H7 (cell line): ENCODE data around the gene EVA1C. TPM values are rescaled to one million over a fixed set of nuclear protein-coding genes. Genes with fewer than 3 reads are reported as not detected.

Source experiments
- total RNA-seq: library from RNA; depleted of rRNA; stranded (reverse); fragments of >200 nt; shearing (Covaris generic); gene quantifications from 2 replicates; pipeline ENCODE4 v1.2.3, GENCODE V29; 2014; rRNA removed

The EVA1C gene
- total RNA-seq, 1 experiment from 2014 or later: 4.5 TPM

Other genes with a start within 250 kb of the EVA1C start
- gene MIS18A, start 133.7 kb upstream of the EVA1C start, total RNA-seq: 54.5 and 56.6 TPM in 2 replicates
- gene MRAP, start 113.9 kb upstream of the EVA1C start, total RNA-seq: not detected in 2 replicates
- 23.3 and 24.2 TPM in 2 replicates for gene URB1, start 19.7 kb upstream of the EVA1C start, total RNA-seq
- gene TCP10L, start 172.8 kb downstream of the EVA1C start, total RNA-seq: 3.1 TPM in 1 of 2 replicates, not detected in the other
- gene CFAP298, start 199.7 kb downstream of the EVA1C start, total RNA-seq: 63.7 and 119 TPM in 2 replicates